Measurements from ENCODE around the gene PROC. TPM values are rescaled to one million over a fixed set of nuclear protein-coding genes. Genes with fewer than 3 reads are reported as not detected.
A peak's percentile ranks its signal among the peaks of the same experiment; 100 is the strongest.

The PROC gene
- total and polyA plus RNA-seq, 2 of the 8 experiments (the other 6 are each of a cell fraction or from before 2014, with no cell fraction given): 1.5 to 1.6 TPM

DNA sequence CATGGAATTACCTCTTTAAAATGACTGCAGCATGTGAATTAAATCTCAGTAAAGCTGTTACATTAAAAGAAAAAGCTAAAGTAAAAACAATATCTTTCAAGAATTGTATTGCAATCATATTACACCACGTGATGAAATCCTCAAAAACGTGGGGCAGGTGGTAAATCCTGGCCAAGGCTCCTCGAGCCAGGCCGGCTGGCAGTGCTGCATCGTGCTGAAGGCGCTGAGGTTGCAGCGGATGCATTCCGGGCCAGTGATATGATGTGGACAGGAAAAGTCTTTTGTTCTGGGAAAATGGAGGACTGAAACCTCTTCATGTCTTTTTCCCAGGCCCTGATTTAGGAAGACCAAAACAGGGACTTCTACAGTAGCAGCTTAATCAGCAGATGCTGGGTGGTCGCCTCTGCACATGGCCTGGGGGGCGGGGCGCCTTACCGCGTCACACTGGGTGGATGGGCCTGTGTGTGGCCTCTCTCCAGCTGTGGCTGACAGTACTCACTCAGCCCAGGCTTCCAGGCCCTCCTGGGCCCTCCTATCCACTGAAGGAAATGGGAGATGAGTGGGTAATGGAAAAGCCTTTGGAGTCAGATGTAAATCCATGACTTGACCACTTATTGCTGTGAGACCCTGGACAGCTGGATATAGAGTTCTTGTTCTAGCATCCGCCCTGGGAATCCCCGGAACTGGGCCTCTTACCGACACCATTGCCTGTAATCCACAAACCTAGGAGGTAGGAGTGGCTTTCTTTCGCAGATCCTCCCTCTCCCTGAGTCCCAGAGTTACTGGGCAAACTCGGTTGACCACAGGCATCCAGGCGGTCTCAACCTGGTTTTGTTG, 45.1 kb downstream of the PROC start:
- no peak overlapping the region for H2BK15ac ChIP-seq (ENCODE audit: low read length)
- no peak overlapping the region for H3K56ac ChIP-seq (replicated peaks; ENCODE audit: insufficient read length, low read depth, low read length)
- no peak overlapping the region for H2AK5ac ChIP-seq (ENCODE audit: low read depth, low read length)
- peak overlapping the region; percentile 83 for H3K18ac ChIP-seq (ENCODE audit: extremely low read depth, low read length)
- no peaks in the 10 kb centered on the region for H3K9me3 ChIP-seq (ENCODE audit: insufficient read depth in 2 of 2, low read depth in 1 of 2, low read length in 1 of 2)
- FAIRE-seq (peak; percentile 7), DNase-seq (ENCODE audit: low read depth in 1 of 2, low spot score in 2 of 2) (peak in 1 of 2 experiments; percentile 87)
- no peak overlapping the region; the same call in 1 of the 2 replicates for H2BK12ac ChIP-seq (ENCODE audit: low read depth, low read length)
- peak overlapping the region; percentile 11; the same call in 1 of the 2 replicates for H2BK5ac ChIP-seq (ENCODE audit: low read depth, low read length)
- H2BK120ac ChIP-seq (replicated peaks; ENCODE audit: low read depth, low read length): peak overlapping the region; percentile 92
- H3K79me2 ChIP-seq (ENCODE audit: control insufficient read depth in 1 of 2, insufficient read depth in 2 of 2, low read length in 2 of 2): no peaks in the 10 kb centered on the region
- H3K14ac ChIP-seq (ENCODE audit: insufficient read length): no peak overlapping the region
- H3K4me1 ChIP-seq (replicated peaks in 1 of 4; ENCODE audit: control insufficient read depth in 3 of 4, insufficient read depth in 4 of 4, low read length in 3 of 4): peaks cover 3 to 10% (median 5%) of the 10 kb centered on the region in 4 experiments; a peak in 5 of 7 replicates
- no peak overlapping the region for H3K4ac ChIP-seq (replicated peaks; ENCODE audit: insufficient read length, low read depth, low read length)
- ChIA-PET POLR2A (ENCODE audit: partially characterized antibody) (interaction anchor here (0.6 to 1.7 kb wide), 6 partner anchors 47 to 902 kb away, joined by 3 to 4 read pairs (median 3); partner anchors contain the start of gene ERCC3), CTCF (ENCODE audit: partially characterized antibody) (interaction anchor here (0.6 to 4.9 kb wide), 7 partner anchors 9 to 453 kb away, joined by 3 to 20 read pairs (median 3); no protein-coding TSS in a partner anchor)
- peak overlapping the region; percentile 90 for H4K91ac ChIP-seq (replicated peaks; ENCODE audit: insufficient read length, low read length)
- H4K8ac ChIP-seq (ENCODE audit: extremely low read depth, insufficient read depth, low read length): no peak overlapping the region; the same call in 1 of the 2 replicates
- H3K27ac ChIP-seq (ENCODE audit: low read depth, low read length): peak overlapping the region; percentile 37; the same call in 1 of the 2 replicates
- peak overlapping the region in 1 of 2 experiments; percentile 6; a peak in 1 of 4 replicates for H3K4me2 ChIP-seq (ENCODE audit: insufficient read depth in 1 of 2, low read depth in 2 of 2, low read length in 2 of 2)
- no peak overlapping the region; a peak in 1 of 7 replicates for H3K9ac ChIP-seq (replicated peaks in 1 of 4; ENCODE audit: extremely low read depth in 1 of 4, low read depth in 3 of 4, low read length in 3 of 4)
- no peaks in the 10 kb centered on the region for H3K79me1 ChIP-seq (ENCODE audit: low read depth, low read length)
- H3K36me3 ChIP-seq (ENCODE audit: control insufficient read depth in 2 of 4, insufficient read depth in 4 of 4, low read length in 3 of 4): no peaks in the 10 kb centered on the region
- WGBS, 2 experiments (ENCODE audit: extremely low coverage in 1 of 2, insufficient coverage in 1 of 2, insufficient read length in 1 of 2, insufficient replicate concordance in 2 of 2, low coverage in 1 of 2, low lambda C conversion rate in 2 of 2, missing lambda C conversion rate in 1 of 2): 54% methylated on average over 19 of the region's 19 CpGs; no CpG with 5 or more reads in 1 of the 2 experiments
- no peaks in the 10 kb centered on the region for H3K27me3 ChIP-seq (replicated peaks in 1 of 4; ENCODE audit: control insufficient read depth in 3 of 4, extremely low read depth in 1 of 4, insufficient read depth in 3 of 4, low read length in 3 of 4)
- no peak overlapping the region for H3K4me3 ChIP-seq (ENCODE audit: extremely low read depth in 1 of 4, insufficient read depth in 2 of 4, low read depth in 3 of 4, low read length in 4 of 4)
- H4K20me1 ChIP-seq (replicated peaks in 1 of 2; ENCODE audit: control insufficient read depth in 1 of 2, insufficient read depth in 2 of 2, low read length in 2 of 2): no peaks in the 10 kb centered on the region
- H3K23ac ChIP-seq (ENCODE audit: insufficient read length): no peak overlapping the region
- 0 out of 2 replicates have a peak overlapping the region, but pooled peaks have one; percentile 6 for H2AFZ ChIP-seq (ENCODE audit: low read length)
- peak overlapping the region; percentile 83; the same call in 1 of the 2 replicates for H2BK20ac ChIP-seq (ENCODE audit: low read length)
- no peak overlapping the region for H4K5ac ChIP-seq (ENCODE audit: insufficient read length, low read depth, low read length)
- H3K23me2 ChIP-seq (ENCODE audit: low read depth, low read length): no peaks in the 10 kb centered on the region
- TF ChIP-seq CREB1 (IDR thresholded peaks at IDR 0.05) (peak; percentile 84), KDM1A (IDR thresholded peaks at IDR 0.05; ENCODE audit: borderline replicate concordance, low read length) (no peak), POLR2A (IDR thresholded peaks at IDR 0.05; ENCODE audit: control extremely low read depth in 1 of 2, low read depth in 2 of 2, low read length in 2 of 2) (peak in 1 of 2 experiments; percentile 50; a peak in 1 of 3 replicates), ASH2L (IDR thresholded peaks at IDR 0.05; ENCODE audit: low read length) (peak; percentile 63), SAP30 (IDR thresholded peaks at IDR 0.05; ENCODE audit: insufficient read depth, insufficient replicate concordance, low read length) (peak; percentile 60), RBBP5 (IDR thresholded peaks at IDR 0.05; ENCODE audit: borderline replicate concordance, low read depth, low read length) (peak; percentile 80), NRF1 (IDR thresholded peaks at IDR 0.05; ENCODE audit: low read depth, low read length) (no peak), TEAD4 (IDR thresholded peaks at IDR 0.05; ENCODE audit: low read depth, low read length) (no peak)
- TF ChIP-seq, protein P1, sequence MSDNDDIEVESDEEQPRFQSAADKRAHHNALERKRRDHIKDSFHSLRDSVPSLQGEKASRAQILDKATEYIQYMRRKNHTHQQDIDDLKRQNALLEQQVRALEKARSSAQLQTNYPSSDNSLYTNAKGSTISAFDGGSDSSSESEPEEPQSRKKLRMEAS (IDR thresholded peaks at IDR 0.05): peak; percentile 87
- TF ChIP-seq, protein P2, sequence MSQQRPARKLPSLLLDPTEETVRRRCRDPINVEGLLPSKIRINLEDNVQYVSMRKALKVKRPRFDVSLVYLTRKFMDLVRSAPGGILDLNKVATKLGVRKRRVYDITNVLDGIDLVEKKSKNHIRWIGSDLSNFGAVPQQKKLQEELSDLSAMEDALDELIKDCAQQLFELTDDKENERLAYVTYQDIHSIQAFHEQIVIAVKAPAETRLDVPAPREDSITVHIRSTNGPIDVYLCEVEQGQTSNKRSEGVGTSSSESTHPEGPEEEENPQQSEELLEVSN (IDR thresholded peaks at IDR 0.05): peak; percentile 60
